T-helper 22 cell (primary cell): ENCODE data around the gene C3orf70.

Experiments
- DNase-seq: peaks from one replicate; pipeline ENCODE4 v3.0.0-alpha.2; 2020; ENCODE audit warnings: low read depth

C3orf70 gene

GRCh38 chr3:185087419-185087818, 65.4 kb downstream of the C3orf70 start:
- DNase-seq = no peak

- no peak for DNase-seq
These were observed 68.0 kb downstream of the C3orf70 start for GRCh38 chr3:185084901-185085300.

GRCh38 chr3:185084402-185084801, 68.5 kb downstream of the C3orf70 start:
- DNase-seq = no peak

GRCh38 chr3:185082829-185083228, 70.0 kb downstream of the C3orf70 start:
- no peak for DNase-seq

- no peak for DNase-seq
These were observed 70.7 kb downstream of the C3orf70 start for GRCh38 chr3:185082149-185082548.

GRCh38 chr3:185081521-185081920, 71.3 kb downstream of the C3orf70 start:
- no peak for DNase-seq

- no peak for DNase-seq
These were observed 73.2 kb downstream of the C3orf70 start for GRCh38 chr3:185079625-185080024.

- no peak for DNase-seq
These were observed 76.6 kb downstream of the C3orf70 start for GRCh38 chr3:185076219-185076618.

- no peak for DNase-seq
These were observed 77.3 kb downstream of the C3orf70 start for GRCh38 chr3:185075547-185075946.

- no peak for DNase-seq
These were observed 81.5 kb downstream of the C3orf70 start for GRCh38 chr3:185071287-185071800.

- DNase-seq = no peak
These were observed 82.2 kb downstream of the C3orf70 start for GRCh38 chr3:185070491-185071286.

- DNase-seq = no peak
These were observed 83.5 kb downstream of the C3orf70 start for GRCh38 chr3:185069037-185070030.

GRCh38 chr3:185067173-185067572, 85.7 kb downstream of the C3orf70 start:
- no peak for DNase-seq

GRCh38 chr3:185066251-185066650, 86.6 kb downstream of the C3orf70 start:
- DNase-seq = no peak

GRCh38 chr3:185065059-185065458, 87.8 kb downstream of the C3orf70 start:
- no peak for DNase-seq

GRCh38 chr3:185063431-185063830, 89.4 kb downstream of the C3orf70 start:
- no peak for DNase-seq

- DNase-seq = no peak
These were observed 90.7 kb downstream of the C3orf70 start for GRCh38 chr3:185062191-185062590.

- DNase-seq = no peak
These were observed 92.2 kb downstream of the C3orf70 start for GRCh38 chr3:185060655-185061054.

GRCh38 chr3:185059766-185060165, 93.1 kb downstream of the C3orf70 start:
- no peak for DNase-seq

- no peak for DNase-seq
These were observed 94.1 kb downstream of the C3orf70 start for GRCh38 chr3:185058796-185059195.

GRCh38 chr3:185057829-185058228, 95.0 kb downstream of the C3orf70 start:
- no peak for DNase-seq

GRCh38 chr3:185056908-185057307, 96.0 kb downstream of the C3orf70 start:
- DNase-seq = no peak

GRCh38 chr3:185052631-185053030, 100.2 kb downstream of the C3orf70 start:
- DNase-seq = no peak
